B cell (primary cell): ENCODE results near the gene NAA40. TPM values are rescaled to one million over a fixed set of nuclear protein-coding genes. Genes with fewer than 3 reads are reported as not detected.

ENCODE experiments used
- ATAC-seq: fragments of 200-7000 bp; cut with Tn5 transposase; one replicate; pipeline ENCODE4 v1.10.0; 2021; ENCODE audit warnings: low read depth, mild to moderate bottlenecking, moderate number of reproducible peaks, moderate library complexity
- CTCF ChIA-PET: fragments of 350-600 bp; sonication (Branson Sonifier 250); formaldehyde crosslinking; loops from one replicate; lab custom pipeline; 2021; ENCODE audit warnings: antibody characterized with exemption, inconsistent platforms; lab: Charles Lee
- POLR2A ChIA-PET: fragments of 350-600 bp; sonication (Branson Sonifier 250); formaldehyde crosslinking; loops from one replicate; lab custom pipeline; 2021; ENCODE audit warnings: antibody characterized with exemption; lab: Charles Lee
- DNase-seq: peaks from one replicate; pipeline ENCODE4 v3.0.0; 2013
- H2AFZ ChIP-seq: 2 replicates; pipeline ENCODE4 v1.6.1; 2012; ENCODE audit warnings: mild to moderate bottlenecking, low read depth, low read length; ENCODE audit not compliant: insufficient read depth, poor library complexity, severe bottlenecking
- H3K27ac ChIP-seq, 2 donors: 1 replicate in 1 of 2; 2 replicates in 1 of 2; pipeline ENCODE4 v1.5.1; 2012 to 2013; ENCODE audit warnings: low read length in 2 of 2, mild to moderate bottlenecking in 2 of 2, moderate library complexity in 1 of 2
- H3K27me3 ChIP-seq, 4 experiments: fragments of 200-600 bp in 1 of 4; sonication (generic) in 1 of 4; replicated peaks in 1 of 4; 1 replicate in 2 of 4; 2 replicates in 2 of 4; pipeline versions ENCODE4 v1.6.1 to v1.7.0; 2013 to 2016; ENCODE audit warnings: low read length in 3 of 4, mild to moderate bottlenecking in 2 of 4, mixed read lengths in 1 of 4, moderate library complexity in 1 of 4; ENCODE audit not compliant: insufficient read depth in 4 of 4, control insufficient read depth in 3 of 4; ENCODE audit errors: control extremely low read depth in 1 of 4
- H3K36me3 ChIP-seq, 2 experiments: replicated peaks in 1 of 2; 1 replicate in 1 of 2; 2 replicates in 1 of 2; pipeline versions ENCODE4 v1.6.1 to v1.7.1; 2013; ENCODE audit warnings: low read length in 1 of 2; ENCODE audit not compliant: insufficient read depth in 2 of 2, control insufficient read depth in 1 of 2; ENCODE audit errors: control extremely low read depth in 1 of 2, extremely low read depth in 1 of 2
- H3K4me1 ChIP-seq, 2 donors: fragments of 200-600 bp in 1 of 2; sonication (generic) in 1 of 2; 1 replicate in 1 of 2; 2 replicates in 1 of 2; pipeline versions ENCODE4 v1.5.1 to v1.6.1; 2013 to 2017; ENCODE audit warnings: low read length in 2 of 2; ENCODE audit not compliant: control insufficient read depth in 2 of 2, insufficient read depth in 2 of 2
- H3K4me2 ChIP-seq: replicated peaks from 2 replicates; pipeline ENCODE3; 2012; ENCODE audit warnings: mild to moderate bottlenecking, low read depth, low read length; ENCODE audit not compliant: poor library complexity, severe bottlenecking
- H3K4me3 ChIP-seq, 5 experiments: fragments of 200-600 bp in 1 of 5; sonication (generic) in 1 of 5; 1 replicate in 3 of 5; 2 replicates in 2 of 5; pipeline versions ENCODE4 v1.5.1 to v1.7.0; 2011 to 2016; ENCODE audit warnings: low read length in 4 of 5, mild to moderate bottlenecking in 4 of 5, low read depth in 2 of 5, control low read depth in 1 of 5, moderate library complexity in 1 of 5; ENCODE audit not compliant: insufficient read depth in 1 of 5; ENCODE audit errors: control extremely low read depth in 1 of 5, extremely low read depth in 1 of 5
- H3K79me2 ChIP-seq: fragments of 200-600 bp; sonication (generic); one replicate; pipeline ENCODE4 v1.6.0; 2016; ENCODE audit warnings: low read length; ENCODE audit not compliant: control insufficient read depth, insufficient read depth
- H3K9ac ChIP-seq: fragments of 200-600 bp; sonication (generic); 2 replicates; pipeline ENCODE4 v1.6.1; 2017; ENCODE audit warnings: mild to moderate bottlenecking, low read length, moderate library complexity
- H3K9me3 ChIP-seq, 3 donors: one replicate each; pipeline versions ENCODE4 v1.6.1 to v1.7.1; 2013; ENCODE audit warnings: low read length in 2 of 3; ENCODE audit not compliant: control insufficient read depth in 2 of 3, insufficient read depth in 1 of 3; ENCODE audit errors: control extremely low read depth in 1 of 3
- H4K20me1 ChIP-seq: 2 replicates; pipeline ENCODE4 v1.6.0; 2012; ENCODE audit warnings: mild to moderate bottlenecking, low read length; ENCODE audit not compliant: insufficient read depth, control insufficient read depth, poor library complexity, severe bottlenecking
- H3K27ac Mint-ChIP-seq: one replicate; pipeline ENCODE4 v1.8.0; 2021; ENCODE audit warnings: mixed read lengths
- H3K27me3 Mint-ChIP-seq: one replicate; pipeline ENCODE4 v1.8.0; 2021; ENCODE audit warnings: mixed read lengths
- H3K4me1 Mint-ChIP-seq: one replicate; pipeline ENCODE4 v1.8.0; 2021; ENCODE audit warnings: mixed read lengths
- H3K4me3 Mint-ChIP-seq: one replicate; pipeline ENCODE4 v1.8.0; 2021; ENCODE audit warnings: mixed read lengths
- H3K9me3 Mint-ChIP-seq: one replicate; pipeline ENCODE4 v1.8.0; 2022; ENCODE audit warnings: mixed read lengths; ENCODE audit not compliant: insufficient read depth
- EZH2 ChIP-seq: IDR thresholded peaks from 2 replicates; pipeline ENCODE4 v1.6.1; 2012; ENCODE audit warnings: borderline replicate concordance, low read depth, mild to moderate bottlenecking, moderate library complexity, low read length; ENCODE audit not compliant: insufficient read depth, poor library complexity, severe bottlenecking
- WGBS: methylation state at CpG from one replicate; pipeline ENCODE4 v1.1.5; 2013; ENCODE audit warnings: missing lambda C conversion rate; ENCODE audit not compliant: insufficient coverage; 5-methylcytosine and 5-hydroxymethylcytosine counted together
- intact Hi-C: fragments of 100-400 bp; cut with micrococcal nuclease; formaldehyde crosslinking; loops from one replicate; pipeline ENCODE4 v1.10.0; 2022
- polyA plus RNA-seq: library from polyadenylated mRNA; depleted of rRNA; stranded (reverse); fragments of >200 nt; gene quantifications from 2 replicates; pipeline ENCODE4 v1.2.3, GENCODE V29; 2012
- total RNA-seq, 2 donors: library from RNA; stranded (reverse); fragments of 120-200 nt in 1 of 2; gene quantifications; 1 replicate in 1 of 2; 2 replicates in 1 of 2; pipeline versions ENCODE4 v1.2.3 to v1.2.4, GENCODE V29; 2013 to 2022
- TF ChIP-seq, protein P1 (sequence below): fragments of 200-600 bp; IDR thresholded peaks from one replicate; pipeline ENCODE4 v1.8.0; 2022; ENCODE audit warnings: antibody characterized with exemption, mild to moderate bottlenecking

Gene NAA40
- total and polyA plus RNA-seq, 2 donors (not counting 1 experiment from before 2014, with no cell fraction given), result 41.3 to 47.7 TPM

DNA sequence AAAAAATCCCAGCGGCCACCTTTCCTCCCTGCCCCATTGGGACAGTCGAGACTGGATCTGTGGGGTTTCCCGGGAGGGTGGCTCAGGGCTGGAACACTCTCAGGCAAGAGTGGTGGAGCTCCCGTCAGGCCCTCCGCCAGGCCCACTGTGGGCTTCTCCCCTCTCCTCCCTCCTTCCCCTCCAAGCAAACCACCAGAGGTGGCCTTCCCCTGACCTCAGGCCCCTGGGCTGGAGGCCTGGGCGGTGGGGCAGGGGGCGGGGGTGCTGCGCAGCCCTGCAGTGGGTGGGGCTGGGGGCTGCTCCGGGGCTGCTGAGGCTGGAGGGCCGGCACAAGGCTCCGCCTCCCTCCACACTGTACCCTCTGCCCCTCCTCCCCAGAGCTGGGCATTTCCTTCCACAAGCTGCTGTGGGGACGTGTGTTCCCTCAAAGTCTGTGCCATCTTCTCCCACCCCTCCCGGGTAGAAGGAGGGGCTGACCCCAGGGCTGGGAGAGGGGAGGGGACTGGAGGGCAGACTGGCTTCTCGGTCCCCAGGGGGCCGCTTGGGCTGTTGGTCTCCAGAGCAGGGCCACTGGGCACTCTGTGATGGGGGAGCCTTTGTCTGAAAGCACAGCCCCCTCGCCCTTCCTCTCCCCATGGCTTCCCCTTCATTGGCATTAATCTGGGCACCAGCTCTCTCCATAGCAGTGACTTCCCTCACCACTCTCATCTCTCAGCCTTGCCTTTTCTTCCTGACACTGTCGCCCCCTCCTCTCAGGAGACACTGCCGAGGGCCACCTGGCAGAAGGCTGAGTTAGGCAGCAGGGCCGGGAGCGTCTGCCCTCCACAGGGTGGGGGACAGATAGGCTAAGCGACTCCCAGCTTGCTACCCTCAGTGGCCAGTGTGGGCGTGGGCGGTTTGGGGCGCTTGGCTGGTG, 29.0 kb upstream of the NAA40 start:
- H3K4me1 ChIP-seq, result no peaks in the 10 kb centered on the region
- H3K36me3 ChIP-seq, result peaks cover 3 to 43% of the 10 kb centered on the region in 2 experiments
- Mint-ChIP-seq H3K27ac (no peak overlapping the region), H3K4me1 (no peaks in the 10 kb centered on the region), H3K4me3 (no peak overlapping the region), H3K27me3 (peaks cover 3% of the 10 kb centered on the region), H3K9me3 (no peaks in the 10 kb centered on the region)
- ChIA-PET POLR2A (no interaction called here), CTCF (interaction anchor here (0.7 to 1.7 kb wide), 2 partner anchors 73 to 239 kb away, joined by 3 to 7 read pairs; no protein-coding TSS in a partner anchor)
- peaks cover 50% of the 10 kb centered on the region for H4K20me1 ChIP-seq
- H2AFZ ChIP-seq, result no peak overlapping the region
- H3K79me2 ChIP-seq, result no peaks in the 10 kb centered on the region
- DNase-seq, result no peak
- intact Hi-C loops, result no loop called here
- no peak overlapping the region for H3K4me3 ChIP-seq
- no peak for TF ChIP-seq EZH2
- TF ChIP-seq, protein P1, sequence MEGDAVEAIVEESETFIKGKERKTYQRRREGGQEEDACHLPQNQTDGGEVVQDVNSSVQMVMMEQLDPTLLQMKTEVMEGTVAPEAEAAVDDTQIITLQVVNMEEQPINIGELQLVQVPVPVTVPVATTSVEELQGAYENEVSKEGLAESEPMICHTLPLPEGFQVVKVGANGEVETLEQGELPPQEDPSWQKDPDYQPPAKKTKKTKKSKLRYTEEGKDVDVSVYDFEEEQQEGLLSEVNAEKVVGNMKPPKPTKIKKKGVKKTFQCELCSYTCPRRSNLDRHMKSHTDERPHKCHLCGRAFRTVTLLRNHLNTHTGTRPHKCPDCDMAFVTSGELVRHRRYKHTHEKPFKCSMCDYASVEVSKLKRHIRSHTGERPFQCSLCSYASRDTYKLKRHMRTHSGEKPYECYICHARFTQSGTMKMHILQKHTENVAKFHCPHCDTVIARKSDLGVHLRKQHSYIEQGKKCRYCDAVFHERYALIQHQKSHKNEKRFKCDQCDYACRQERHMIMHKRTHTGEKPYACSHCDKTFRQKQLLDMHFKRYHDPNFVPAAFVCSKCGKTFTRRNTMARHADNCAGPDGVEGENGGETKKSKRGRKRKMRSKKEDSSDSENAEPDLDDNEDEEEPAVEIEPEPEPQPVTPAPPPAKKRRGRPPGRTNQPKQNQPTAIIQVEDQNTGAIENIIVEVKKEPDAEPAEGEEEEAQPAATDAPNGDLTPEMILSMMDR, result no peak
- ATAC-seq, result no peak
- H3K4me2 ChIP-seq, result no peak overlapping the region
- no peak overlapping the region for H3K9ac ChIP-seq
- peaks cover 0 to 2% (median 0%) of the 10 kb centered on the region in 3 donors for H3K9me3 ChIP-seq
- peaks cover 0 to 7% (median under 1%) of the 10 kb centered on the region in 4 experiments for H3K27me3 ChIP-seq
- H3K27ac ChIP-seq, result no peak overlapping the region
- 73% methylated on average over 9 of the region's 24 CpGs for WGBS

DNA sequence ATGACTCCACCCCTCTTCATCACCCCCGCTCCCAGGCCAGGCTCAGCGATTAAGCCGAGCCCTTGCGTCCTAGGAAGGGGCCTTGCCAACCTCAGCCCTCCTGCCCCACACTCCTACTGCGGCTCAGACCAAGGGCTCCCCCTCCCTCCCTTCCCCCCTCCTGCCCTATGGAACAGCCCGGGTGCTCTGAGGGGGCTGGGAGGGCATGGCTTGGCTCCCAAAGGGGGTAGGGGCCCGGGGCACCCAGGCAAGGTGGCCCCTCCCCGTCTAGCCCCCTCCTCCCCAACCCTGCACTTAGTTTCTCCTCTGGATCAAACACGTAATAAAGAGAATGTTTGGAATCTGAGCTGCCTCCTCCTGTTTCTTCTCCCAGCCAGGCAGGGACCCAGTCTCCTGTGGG, 28.1 kb upstream of the NAA40 start:
- intact Hi-C loops, result no loop called here
- Mint-ChIP-seq H3K9me3 (no peaks in the 10 kb centered on the region), H3K4me1 (peaks cover 3% of the 10 kb centered on the region), H3K27ac (no peak overlapping the region), H3K27me3 (peaks cover 6% of the 10 kb centered on the region), H3K4me3 (no peak overlapping the region)
- Histone ChIP-seq H3K27me3 (peaks cover 0 to 14% (median 3%) of the 10 kb centered on the region in 4 experiments), H3K9me3 (peaks cover 0 to 4% (median 0%) of the 10 kb centered on the region in 3 donors), H3K4me1 (peaks cover 2 to 4% of the 10 kb centered on the region in 2 donors), H3K4me3 (no peak overlapping the region), H3K4me2 (no peak overlapping the region), H3K36me3 (peaks cover 3 to 35% of the 10 kb centered on the region in 2 experiments), H3K9ac (no peak overlapping the region), H2AFZ (no peak overlapping the region), H3K27ac (no peak overlapping the region), H4K20me1 (peaks cover 44% of the 10 kb centered on the region), H3K79me2 (no peaks in the 10 kb centered on the region)
- 73% methylated on average over 5 of the region's 9 CpGs for WGBS
- ChIA-PET CTCF (interaction anchor here (0.5 to 0.6 kb wide), 2 partner anchors 35 to 170 kb away, joined by 3 read pairs; no protein-coding TSS in a partner anchor), POLR2A (no interaction called here)
- TF ChIP-seq, protein P1, result no peak
- no peak for TF ChIP-seq EZH2
- no peak for ATAC-seq
- no peak for DNase-seq
